SK-N-SH (cell line): ENCODE measurements around the gene DES.

Experiments
- CHD2 ChIP-seq: fragments of 150-350 bp; IDR thresholded peaks from 2 replicates; pipeline ENCODE4 v1.6.1; 2018; ENCODE audit warnings: low read length; ENCODE audit not compliant: partially characterized antibody
- CTCF ChIP-seq: fragments of 200-600 bp; sonication (generic); IDR thresholded peaks from 2 replicates; pipeline ENCODE4 v1.6.1; 2017; ENCODE audit warnings: antibody characterized with exemption, mild to moderate bottlenecking, moderate library complexity
- GABPA ChIP-seq: IDR thresholded peaks from 2 replicates; pipeline ENCODE4 v1.4.0; 2012; ENCODE audit warnings: low read depth, mild to moderate bottlenecking
- RCOR1 ChIP-seq: fragments of 150-350 bp; IDR thresholded peaks from 2 replicates; pipeline ENCODE4 v1.6.1; 2017; ENCODE audit warnings: antibody characterized with exemption, low read length
- SIN3A ChIP-seq: IDR thresholded peaks from 2 replicates; pipeline ENCODE4 v1.6.1; 2012; ENCODE audit warnings: low read depth, mild to moderate bottlenecking, low read length, moderate library complexity, borderline replicate concordance
- SMC3 ChIP-seq: IDR thresholded peaks from 2 replicates; pipeline ENCODE4 v1.6.1; 2012; ENCODE audit warnings: low read depth, low read length, improper control_type of control experiment
- ZBTB33 ChIP-seq: IDR thresholded peaks from 2 replicates; pipeline ENCODE4 v1.4.0; 2012; ENCODE audit warnings: low read depth, borderline replicate concordance

GRCh38 chr2:219426534-219427136, 8.5 kb downstream of the DES start:
- TF ChIP-seq CTCF (no peak), ZBTB33 (no peak), GABPA (no peak), SIN3A (no peak), SMC3 (no peak), CHD2 (no peak), RCOR1 (no peak)
